Fibroblast of the aortic adventitia (primary cell): Measurements from ENCODE around the gene ZBTB7B. TPM values are rescaled to one million over a fixed set of nuclear protein-coding genes. Genes with fewer than 3 reads are reported as not detected.

Source experiments
- DNase-seq: peaks from one replicate; pipeline ENCODE4 v3.0.0-alpha.2; 2010; ENCODE audit warnings: low read depth
- H3K4me3 ChIP-seq: 2 replicates; pipeline ENCODE4 v1.5.1; 2011; ENCODE audit warnings: low read depth, mild to moderate bottlenecking, control low read depth, low read length, moderate library complexity
- CTCF ChIP-seq: IDR thresholded peaks from 2 replicates; pipeline ENCODE4 v1.5.1; 2011; ENCODE audit warnings: mild to moderate bottlenecking, low read length, control low read depth, inconsistent platforms; ENCODE audit not compliant: insufficient read depth
- total RNA-seq: library from RNA; depleted of rRNA; stranded (reverse); fragments of >200 nt; gene quantifications from 2 replicates; pipeline ENCODE4 v1.2.3, GENCODE V29; 2012; ENCODE audit warnings: low replicate concordance

ZBTB7B gene
- total RNA-seq, 1 donor: 15.4 TPM

GRCh38 chr1:155017041-155017945, 14.7 kb downstream of the ZBTB7B start:
- H3K4me3 ChIP-seq: peak overlapping the region; percentile 42
- TF ChIP-seq CTCF: peak; percentile 94
- DNase-seq: peak; percentile 82

- TF ChIP-seq CTCF: no peak
- H3K4me3 ChIP-seq: peak overlapping the region; percentile 25
- no peak for DNase-seq
Observed at GRCh38 chr1:155017946-155018316, 15.3 kb downstream of the ZBTB7B start.

- no peak for TF ChIP-seq CTCF
- H3K4me3 ChIP-seq: no peak overlapping the region
Observed at GRCh38 chr1:155018617-155019348, 16.2 kb downstream of the ZBTB7B start.

GRCh38 chr1:155019377-155020245, 17.0 kb downstream of the ZBTB7B start:
- TF ChIP-seq CTCF: no peak

More at GRCh38 chr1:155018617-155019348, 16.2 kb downstream of the ZBTB7B start:
- no peak for DNase-seq

GRCh38 chr1:155022136-155022926, 19.7 kb downstream of the ZBTB7B start:
- H3K4me3 ChIP-seq: no peak overlapping the region
- no peak for DNase-seq
- no peak for TF ChIP-seq CTCF

More at GRCh38 chr1:155019377-155020245, 17.0 kb downstream of the ZBTB7B start:
- DNase-seq: no peak
- no peak overlapping the region for H3K4me3 ChIP-seq

- no peak for TF ChIP-seq CTCF
- no peak for DNase-seq
- H3K4me3 ChIP-seq: no peak overlapping the region
Observed at GRCh38 chr1:155022927-155023236, 20.3 kb downstream of the ZBTB7B start.
